ENCODE data around the gene MARCHF3.
"Not testable (repeated sequence)": the region's sequence is repeated elsewhere in the genome, so short reads cannot be mapped to it uniquely, and the experiment has no call there.

MARCHF3 gene

DNA sequence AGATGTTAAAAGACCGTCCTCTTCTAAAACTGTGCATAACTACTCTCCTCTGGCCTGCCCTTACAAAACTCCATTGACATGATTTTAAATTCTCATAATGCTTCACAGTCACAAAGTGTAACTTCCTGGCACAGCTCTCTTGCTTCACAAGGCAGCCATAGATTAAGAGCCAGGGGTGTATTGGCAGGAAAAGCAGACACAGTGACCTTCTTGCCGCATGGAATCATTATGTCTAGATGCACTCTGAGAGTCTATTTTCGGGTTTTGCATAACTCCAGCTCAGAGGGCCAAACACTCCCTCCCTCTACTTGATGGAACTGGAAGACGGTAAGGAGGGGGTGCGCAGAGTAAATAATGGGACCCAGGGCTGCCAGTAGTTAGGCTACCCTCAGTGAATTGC, 110.1 kb downstream of the MARCHF3 start:
- peak in 13 of 51 donors; percentile 7 to 72 (median 30) for DNase-seq

DNA sequence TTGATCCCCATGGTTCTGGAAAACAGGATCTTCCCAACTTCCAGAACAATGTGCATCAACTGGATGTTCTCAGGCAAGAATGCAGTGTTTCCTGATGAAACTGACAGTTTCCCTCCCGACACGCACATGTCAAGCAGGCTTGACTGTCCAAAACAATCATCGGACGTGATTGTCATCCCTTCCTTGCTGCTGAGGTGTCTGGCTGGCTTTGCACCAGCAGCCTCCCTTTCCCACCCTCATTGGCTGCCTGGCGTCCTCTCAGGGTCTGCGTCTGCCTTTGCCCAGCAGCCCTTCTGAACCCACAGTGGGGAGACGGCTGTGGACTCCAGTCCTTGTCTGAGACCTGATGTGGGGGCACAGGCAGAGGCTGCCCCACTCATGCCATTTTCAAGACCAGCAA, 110.8 kb downstream of the MARCHF3 start:
- DNase-seq = no peak

DNA sequence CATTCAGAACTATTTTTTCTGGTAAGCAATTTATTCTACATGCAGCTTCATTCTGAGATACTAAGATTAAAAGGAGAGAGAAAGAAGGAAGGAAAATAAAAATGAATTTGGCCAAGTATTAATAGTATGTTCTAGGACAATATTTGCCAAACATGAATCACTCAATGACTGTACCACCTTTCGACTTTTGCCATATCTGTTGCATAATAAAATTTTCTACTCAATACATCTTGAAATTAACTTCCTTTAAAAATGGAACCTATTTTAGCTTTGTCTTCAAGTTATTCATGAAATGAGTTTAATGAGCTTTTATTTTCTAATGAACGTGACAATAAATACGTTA, 111.8 kb downstream of the MARCHF3 start:
- DNase-seq = no peak

DNA sequence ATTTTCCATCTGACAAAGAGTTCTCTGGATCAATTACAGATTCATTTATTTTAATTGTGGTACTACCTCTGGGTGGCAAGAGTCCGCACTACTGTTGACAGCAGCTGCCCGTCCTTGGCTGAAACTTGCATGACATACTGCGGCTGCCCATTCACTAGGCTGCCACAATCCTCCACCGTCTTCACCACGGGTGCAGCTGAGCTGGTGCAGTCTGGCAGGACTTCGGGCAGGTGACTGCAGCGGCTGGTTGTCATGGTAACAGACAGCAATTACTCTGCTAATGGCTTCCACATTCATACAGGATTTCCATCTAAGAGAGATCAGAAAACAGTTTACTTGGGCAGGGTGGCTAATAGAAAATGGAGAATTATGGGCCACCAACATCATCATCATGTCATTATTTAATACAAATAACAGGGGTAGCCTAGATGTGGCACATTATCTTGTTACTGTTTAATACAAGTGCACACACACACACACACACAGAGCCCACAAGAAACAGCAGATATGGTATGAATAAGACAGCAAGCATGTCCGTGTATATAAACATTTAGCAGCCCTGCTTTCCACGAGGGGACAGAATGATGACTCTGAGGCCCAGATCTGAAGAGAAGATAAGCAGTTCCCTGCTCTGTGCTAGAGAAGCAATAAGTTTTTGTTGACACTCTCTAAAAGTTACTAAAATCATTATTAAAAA, 112.3 kb downstream of the MARCHF3 start:
- peak in 28 of 51 donors; percentile 7 to 67 (median 18) for DNase-seq

DNA sequence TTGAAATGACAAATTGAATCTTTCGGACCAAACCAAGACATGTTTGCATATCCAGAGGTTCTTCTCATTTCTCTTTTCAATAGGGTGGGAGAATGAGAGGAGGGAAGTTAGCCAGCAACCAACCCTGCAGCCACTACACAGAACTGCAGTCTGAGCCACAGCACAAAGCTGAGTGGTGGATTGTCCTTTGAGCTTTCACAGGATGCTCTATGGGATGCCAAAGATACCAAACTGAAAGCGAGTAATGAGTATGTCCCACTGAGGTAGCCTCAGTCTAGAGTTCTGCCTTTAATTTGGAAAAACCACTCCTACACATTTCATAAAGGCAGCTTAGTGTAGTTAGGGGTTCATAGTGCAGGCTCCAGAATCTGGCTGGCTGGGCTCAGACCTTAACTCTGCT, 114.9 kb downstream of the MARCHF3 start:
- DNase-seq = no peak

DNA sequence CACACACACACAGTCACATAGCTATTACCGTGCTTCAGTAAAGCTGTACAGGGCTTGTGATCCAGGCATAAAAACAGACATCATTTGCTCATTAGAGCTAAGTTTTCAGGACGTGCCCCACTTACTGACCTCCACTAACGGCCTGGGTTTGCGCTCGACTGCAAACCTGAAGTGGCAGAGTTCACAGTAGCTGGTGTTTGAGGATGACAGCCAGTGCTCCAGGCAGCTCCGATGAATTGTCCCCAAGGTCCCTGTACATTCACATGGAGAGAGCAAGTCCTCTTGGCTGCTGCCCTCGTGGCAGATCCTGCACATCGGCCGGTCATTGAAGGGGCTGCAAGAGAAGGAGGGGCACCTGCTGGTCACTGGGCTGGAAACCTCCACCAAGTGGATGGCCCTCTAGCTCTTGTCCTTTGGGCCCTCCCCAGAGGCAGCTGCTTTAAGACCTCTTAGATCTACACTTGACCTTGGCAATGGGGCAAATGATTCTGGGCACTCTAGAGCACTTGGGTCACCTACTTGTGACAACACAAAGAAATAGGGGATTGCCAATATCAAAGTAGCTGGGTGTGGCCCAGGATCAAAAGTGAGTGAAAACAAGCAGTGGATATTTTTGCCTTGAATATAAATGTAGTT, 115.4 kb downstream of the MARCHF3 start:
- DNase-seq = no peak

DNA sequence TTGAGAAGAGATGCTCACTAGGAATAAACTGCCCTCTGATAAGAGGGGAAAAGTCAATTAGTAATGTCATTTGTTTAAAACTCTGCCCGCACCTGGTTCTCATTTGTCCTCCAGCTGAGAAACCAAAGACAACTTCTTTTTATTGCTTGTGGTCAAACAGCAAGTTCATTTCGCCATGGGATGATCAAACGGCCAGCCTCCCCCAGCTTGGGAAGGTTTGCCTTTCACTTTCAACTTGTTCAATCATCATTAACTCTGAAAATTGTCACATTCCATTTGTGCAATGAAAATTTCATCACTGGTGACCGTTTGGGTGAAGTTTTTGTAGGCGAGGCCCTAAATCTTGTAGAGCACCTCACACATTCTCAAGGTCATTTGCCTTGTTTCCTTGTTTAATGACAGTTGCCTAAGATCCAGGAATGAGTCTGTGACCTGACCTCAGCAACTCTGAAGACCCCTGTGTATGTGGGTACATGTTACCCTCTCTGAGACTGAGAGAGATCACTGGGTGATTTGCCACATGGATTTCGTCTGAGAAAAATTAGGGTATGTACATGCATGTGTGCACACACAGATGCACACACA, 117.7 kb downstream of the MARCHF3 start:
- DNase-seq = no peak

DNA sequence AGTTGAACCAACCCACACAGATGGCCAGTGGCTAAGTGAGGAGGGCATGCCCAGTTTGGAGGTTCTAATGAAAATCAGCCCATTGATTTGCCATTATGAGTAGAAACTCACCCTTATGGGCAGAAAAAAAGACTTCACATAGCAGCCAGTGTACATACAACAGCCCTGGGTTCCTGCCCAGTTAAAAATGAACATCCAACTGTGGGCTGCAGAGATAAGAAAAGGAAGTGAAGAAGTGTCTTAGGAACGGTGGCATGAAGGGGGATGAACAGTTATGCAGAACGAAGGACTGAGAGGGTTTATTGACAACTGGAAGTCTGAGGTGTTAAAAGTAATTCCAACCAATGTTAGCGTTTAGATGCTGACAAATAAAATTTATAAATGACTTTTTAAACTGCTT, 118.4 kb downstream of the MARCHF3 start:
- DNase-seq = no peak

DNA sequence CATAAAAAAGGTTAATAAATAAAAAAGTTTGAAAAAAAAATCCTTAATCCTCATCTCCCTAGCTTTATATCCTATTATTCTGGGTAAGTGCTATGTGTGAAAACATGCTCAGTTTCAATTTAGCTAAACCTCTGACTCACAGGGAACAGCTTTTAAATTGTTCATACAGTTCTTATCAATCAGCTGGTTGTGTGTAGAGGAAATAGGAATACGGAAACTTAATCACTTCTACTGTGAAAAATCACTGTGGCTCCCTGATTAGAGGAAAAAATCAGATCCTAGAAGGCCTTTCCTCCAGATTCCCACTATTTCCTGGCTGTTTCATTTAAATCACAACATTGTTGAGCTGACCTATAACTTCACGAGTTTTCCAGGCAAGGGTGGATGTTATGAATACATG, 120.5 kb downstream of the MARCHF3 start:
- no peak for DNase-seq

DNA sequence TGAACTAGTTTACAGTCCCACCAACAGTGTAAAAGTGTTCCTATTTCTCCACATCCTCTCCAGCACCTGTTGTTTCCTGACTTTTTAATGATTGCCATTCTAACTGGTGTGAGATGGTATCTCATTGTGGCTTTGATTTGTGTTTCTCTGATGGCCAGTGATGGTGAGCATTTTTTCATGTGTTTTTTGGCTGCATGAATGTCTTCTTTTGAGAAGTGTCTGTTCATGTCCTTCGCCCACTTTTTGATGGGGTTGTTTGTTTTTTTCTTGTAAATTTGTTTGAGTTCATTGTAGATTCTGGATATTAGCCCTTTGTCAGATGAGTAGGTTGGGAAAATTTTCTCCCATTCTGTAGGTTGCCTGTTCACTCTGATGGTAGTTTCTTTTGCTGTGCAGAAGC, 126.0 kb downstream of the MARCHF3 start:
- DNase-seq = not testable (repeated sequence)

DNA sequence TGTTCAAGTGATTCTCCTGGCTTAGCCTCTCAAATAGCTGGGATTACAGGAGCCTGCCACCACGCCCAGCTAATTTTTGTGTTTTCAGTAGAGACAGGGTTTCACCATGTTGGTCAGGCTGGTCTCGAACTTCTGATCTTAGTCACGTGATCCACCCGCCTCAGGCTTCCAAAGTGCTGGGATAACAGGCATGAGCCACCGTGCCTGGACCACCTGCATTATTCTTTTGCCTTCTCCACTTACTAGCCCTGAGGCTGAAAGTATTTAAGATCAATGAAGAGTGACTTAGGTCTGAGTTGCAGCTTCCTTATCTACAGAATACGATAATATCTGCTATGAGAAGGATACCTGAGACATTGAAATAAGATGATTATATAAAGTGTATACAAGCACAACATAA, 129.6 kb downstream of the MARCHF3 start:
- DNase-seq = no peak

DNA sequence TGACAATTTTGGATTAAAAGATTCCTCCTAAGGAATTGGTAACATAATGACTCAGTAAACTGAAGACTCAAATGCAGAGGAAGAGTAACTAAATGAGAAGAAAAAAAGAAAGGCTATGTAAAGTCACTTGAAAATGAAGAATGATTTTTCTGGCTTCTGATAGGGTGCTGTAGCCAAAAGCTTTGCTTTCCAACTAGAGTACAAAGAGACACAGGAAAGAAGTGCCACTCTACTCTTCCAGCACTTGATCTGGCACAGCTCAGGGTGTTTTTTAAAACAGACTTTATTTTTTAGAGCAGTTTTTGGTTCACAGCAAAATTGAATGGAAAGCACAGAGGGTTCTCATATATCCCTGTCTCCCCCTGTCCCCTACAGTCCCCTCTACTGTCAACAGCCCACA, 130.9 kb downstream of the MARCHF3 start:
- DNase-seq = no peak

DNA sequence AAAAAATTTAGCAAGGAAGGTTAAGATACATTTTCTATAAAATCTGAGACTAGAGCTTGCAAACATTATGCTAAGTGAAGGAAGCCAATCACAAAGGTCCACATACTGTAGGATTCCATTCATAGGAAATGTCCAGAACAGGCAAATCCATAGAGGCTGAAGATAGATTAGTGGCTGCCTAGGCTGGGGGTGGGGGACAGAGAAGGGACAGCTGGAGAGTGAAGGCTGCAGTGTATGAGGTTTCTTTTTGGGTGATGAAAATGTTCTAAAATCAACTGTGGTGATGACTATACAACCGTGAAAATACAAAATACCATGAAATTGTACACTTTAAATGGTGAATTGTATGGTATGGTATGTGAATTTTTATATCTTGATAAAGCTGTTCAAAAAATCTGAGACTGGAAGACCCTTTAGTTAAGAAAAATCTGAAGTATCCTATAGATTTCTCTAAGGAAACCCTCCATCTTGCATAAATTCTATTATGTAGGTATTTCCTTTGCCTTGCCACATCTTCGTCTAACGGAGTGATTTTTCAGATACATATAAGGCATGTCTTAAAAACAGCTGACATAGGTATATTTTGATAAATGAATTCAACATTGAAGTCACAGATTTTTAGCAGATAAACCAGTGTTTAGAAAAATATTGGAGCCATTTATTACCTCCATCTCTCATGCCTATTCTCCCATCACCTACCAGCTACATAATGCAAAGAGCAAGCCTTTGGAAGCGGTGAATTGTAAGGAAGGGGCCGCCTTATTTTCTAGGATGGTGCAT, 132.3 kb downstream of the MARCHF3 start:
- DNase-seq = no peak

DNA sequence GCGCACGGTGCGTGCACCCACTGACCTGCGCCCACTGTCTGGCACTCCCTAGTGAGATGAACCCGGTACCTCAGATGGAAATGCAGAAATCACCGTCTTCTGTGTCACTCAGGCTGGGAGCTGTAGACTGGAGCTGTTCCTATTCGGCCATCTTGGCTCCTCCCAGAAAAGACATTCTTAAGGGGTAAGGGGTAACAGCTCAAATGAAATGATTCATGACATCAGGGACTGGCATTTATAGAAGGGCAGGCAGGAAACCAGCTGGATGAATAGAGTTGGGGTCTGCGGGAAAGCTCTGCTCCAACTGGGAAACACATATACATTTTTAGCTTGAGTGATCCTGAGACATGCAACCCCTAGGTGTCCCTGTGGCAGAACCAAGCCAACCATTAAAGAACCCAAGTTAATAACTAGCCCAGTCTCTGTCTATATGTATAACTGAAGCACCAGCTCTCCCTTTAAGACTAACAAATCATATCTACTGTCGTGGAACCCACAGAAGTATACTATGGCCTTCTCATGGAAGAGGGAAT, 134.1 kb downstream of the MARCHF3 start:
- DNase-seq = no peak

DNA sequence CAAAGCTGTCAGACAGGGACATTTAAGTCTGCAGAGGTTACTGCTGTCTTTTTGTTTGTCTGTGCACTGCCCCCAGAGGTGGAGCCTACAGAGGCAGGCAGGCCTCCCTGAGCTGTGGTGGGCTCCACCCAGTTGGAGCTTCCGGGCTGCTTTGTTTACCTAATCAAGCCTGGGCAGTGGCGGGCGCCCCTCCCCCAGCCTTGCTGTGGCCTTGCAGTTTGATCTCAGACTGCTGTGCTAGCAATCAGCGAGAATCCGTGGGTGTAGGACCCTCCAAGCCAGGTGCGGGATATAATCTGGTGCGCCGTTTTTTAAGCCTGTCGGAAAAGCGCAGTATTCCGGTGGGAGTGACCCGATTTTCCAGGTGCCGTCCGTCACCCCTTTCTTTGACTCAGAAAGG, 134.6 kb downstream of the MARCHF3 start:
- not testable (repeated sequence) for DNase-seq

DNA sequence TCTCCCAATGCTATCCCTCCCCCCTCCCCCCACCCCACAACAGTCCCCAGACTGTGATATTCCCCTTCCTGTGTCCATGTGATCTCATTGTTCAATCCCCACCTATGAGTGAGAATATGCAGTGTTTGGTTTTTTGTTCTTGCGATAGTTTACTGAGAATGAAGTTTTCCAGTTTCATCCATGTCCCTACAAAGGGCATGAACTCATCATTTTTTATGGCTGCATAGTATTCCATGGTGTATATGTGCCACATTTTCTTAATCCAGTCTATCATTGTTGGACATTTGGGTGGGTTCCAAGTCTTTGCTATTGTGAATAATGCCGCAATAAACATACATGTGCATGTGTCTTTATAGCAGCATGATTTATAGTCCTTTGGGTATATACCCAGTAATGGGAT, 139.9 kb downstream of the MARCHF3 start:
- DNase-seq = not testable (repeated sequence)

DNA sequence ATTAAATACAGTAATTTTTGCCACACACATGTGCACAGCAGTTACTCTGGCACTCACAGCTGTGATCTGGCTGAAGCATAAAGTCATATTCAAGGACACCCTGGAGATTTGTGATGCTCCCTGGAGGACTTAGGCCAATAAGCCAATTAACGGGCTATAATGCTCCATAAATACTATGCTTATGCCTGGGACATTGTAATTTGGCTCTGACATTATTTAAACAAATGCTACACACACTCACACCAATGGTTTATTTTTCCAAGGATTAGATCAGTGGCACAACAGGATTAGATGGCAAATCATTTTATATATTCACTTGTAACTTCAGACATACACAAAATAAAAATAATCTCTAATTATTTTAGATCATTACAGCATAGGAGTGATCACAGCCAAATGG, 142.2 kb downstream of the MARCHF3 start:
- no peak for DNase-seq

DNA sequence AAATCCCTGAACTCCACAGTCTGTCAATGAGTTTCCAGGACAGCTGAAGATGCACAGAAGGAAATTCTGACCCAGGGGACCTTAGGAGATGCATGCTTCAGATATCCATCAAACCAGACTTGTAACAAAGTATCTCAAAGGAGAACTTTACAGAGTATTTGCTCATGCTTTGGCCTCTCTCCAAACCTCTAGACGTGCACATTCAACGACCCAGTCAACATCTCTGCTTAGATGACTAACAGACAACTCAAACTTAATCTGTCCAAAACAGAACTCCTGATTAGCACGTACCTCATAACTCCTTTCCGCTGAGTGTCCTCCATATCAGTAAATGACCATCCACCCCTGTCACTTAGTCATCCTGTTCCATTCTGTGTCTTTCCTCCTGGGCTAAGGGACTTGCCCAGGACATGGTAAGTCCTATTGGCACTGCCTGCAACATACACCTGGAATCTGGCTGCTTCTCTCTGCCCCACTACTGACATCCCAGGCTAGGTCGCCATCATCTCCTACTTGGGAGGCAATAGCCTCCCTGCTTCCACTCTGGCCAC, 146.0 kb downstream of the MARCHF3 start:
- DNase-seq = no peak

DNA sequence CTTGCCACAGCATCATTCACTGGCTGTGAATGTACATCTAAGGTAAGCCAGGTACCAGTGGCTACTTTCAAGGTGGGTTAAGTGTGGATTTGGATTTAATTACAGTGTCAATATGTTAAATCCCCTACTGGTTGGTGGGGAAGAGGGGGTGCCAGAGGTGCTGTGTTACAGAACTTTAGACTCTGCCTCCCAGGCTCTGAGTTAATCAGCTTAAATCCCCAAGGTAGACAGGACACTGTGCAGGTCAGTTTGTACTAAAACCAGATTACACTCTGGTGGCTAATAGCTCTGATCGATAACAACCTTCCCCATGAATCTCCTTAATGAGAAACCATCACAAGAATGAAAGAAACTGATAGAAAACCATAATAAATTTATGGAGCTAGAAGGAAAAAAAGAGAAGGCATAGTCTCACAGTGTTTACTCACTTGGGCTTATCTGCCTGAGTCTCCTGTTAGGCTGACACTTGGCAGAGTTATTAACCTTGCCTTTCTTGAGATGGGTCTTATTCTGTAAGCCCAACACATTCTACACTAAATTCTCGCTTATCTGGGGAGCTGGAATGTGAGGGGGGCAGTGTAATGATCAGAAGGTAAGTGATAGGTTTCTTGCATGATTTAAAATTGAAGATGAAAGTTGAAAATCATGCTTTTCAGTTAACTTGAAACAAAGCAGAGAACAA, 146.7 kb downstream of the MARCHF3 start:
- no peak for DNase-seq

DNA sequence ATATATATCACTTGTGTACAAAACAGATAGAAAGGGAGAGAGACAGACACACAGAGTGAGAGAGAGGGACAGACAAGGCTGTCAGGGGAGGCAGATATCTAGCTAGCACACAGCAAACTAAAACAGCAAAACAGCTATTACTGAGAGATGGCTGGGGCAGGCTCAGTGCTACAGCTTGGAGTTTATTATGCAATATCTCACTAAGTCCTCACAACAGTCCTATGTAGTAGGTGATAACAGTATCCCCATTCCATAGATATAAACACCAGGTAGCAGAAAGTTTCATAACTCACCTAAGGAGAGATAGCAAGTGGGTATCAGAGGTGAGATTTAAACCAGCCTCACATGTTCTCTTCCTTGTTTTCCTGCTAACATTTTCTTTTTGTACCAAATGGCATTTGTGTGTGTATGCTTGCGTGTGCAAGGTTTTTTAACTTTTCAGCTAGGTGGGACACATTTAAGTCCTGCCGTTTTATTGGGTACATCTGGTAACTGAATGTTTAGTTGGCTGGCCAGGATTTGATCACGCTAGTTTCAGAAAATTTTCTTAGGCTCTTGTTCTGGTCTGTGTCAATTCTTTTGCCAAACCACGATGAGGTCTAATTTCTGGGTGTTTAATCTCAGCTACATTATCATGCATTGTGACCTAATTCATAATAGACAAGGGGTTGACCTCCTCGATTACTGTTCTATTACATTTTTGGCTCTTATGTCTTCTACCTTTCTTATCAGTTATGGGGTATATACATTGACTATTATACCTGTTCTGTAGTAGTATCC, 148.3 kb downstream of the MARCHF3 start:
- no peak for DNase-seq

All from hypothalamus (tissue), 51 donors.